CD4-positive, alpha-beta T cell treated with Interferon alpha-2 for 1 hour (primary cell): ENCODE measurements around the gene KDM4B.
A peak's percentile ranks its signal among the peaks of the same experiment; 100 is the strongest.

Experiments used
- DNase-seq, 2 donors: peaks; one replicate each; pipeline ENCODE4 v3.0.0-alpha.2; 2020 to 2022

The KDM4B gene

DNA sequence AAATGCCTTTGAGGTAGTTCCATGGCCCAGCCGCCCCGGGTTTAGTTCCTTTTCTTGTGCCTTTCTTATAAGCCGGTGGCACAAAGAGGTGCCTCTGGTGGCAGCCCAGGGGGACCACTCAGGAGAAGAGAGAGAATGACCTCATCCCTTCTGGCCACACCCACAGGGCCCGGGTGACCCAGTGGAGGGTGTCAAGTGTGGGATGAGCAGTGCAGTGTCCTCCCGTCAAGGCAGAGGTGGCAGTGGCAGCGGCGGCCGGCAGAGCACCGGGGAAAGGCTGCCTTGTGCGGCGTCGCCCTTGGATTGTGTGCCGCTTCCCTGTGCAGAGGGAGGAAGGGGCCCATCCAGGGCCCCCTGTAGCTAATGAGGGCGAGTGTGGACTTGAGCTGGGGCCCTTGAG, 47.9 kb downstream of the KDM4B start:
- DNase-seq, result no peak

DNA sequence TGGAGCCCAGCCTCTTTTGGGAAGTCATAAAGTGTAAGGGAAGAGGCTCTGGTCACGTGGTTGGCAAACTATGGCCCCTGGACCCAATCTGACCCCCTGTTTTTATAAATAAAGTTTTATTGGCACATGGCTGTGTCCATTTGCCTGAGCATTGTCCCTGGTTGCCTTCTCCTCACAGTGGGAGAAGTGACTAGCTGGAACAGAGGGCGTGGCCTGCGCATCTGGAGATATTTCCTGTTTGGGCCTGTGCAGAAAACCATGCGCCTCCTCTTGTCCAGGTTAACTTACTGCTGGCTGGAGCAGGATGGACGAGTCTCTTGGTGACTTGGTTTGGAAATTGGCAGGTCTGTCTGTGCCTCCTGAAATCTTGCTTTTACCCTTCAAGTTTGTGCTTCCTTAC, 48.3 kb downstream of the KDM4B start:
- DNase-seq, result no peak

DNA sequence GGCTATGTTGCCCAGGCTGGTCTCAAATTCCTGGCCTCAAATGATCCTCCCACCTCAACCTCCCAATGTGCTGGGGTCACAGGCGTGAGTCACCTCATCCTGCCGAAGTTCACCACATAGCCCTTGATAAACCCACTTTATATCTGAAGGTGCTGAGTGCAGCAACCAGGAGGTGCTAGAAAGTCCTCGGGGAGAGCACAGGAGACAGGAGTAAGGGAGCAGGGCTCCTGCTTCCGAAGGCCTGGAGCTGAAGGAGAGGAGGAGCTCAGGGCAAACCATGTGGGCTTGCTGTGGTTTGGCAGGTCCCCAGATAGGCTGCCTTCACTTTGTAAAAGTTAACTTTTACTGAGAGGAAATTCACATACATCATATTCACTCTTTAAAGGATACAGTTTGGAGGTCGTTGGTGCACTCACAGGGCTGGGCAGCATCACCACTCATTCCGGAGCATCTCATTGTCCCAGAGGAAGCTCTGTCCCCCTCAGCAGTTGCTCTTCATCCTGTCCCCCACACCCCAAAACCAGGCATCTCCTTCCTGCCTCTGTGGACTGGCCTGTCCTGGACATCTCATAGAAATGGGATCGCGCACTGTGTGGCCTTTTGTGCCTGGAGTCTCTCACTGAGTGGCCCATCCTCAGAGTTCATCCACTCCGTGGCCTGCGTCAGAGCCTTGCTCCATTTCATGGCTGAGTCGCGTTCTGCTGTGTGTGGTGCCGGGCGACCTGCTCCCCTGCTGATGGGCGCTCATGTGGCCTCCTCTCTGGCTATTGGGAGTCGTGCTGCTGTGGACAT, 49.5 kb downstream of the KDM4B start:
- no peak for DNase-seq

DNA sequence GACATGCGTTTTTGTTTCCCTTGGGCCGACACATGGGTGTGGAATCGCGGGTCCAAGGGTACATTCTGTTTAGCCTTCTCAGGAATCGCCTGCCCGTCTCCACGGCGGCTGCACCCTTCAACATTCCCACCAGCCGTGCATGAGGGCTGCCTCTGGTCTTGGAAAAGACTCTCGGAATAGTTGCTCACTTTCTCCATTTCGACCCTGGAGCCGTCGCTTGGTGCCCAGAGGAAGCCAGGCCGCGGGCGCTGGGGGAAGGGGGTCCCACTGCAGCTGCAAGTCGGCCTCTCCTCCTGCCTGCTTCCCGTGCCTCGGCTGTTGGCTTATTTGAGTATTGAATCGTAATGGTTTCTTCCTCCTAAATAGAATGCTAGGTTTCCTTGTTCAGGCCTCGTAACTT, 51.5 kb downstream of the KDM4B start:
- DNase-seq, result no peak

DNA sequence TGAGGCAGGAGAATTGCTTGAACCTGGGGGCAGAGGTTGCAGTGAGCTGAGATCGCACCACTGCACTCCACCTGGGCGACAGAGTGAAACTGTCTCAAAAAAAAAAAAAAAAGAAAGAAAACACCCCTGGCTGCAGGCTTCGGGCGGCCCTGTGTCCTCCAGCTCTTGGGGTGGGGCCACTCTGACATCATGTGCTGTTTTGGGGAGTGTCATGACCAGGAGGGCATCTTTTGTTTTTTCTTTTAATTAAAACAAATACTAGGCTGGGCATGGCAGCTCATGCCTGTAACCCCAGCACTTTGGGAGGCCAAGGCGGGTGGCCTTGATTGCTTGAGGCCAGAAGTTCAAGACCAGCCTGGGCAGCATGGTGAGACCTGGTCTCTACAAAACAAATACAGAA, 52.1 kb downstream of the KDM4B start:
- DNase-seq, result no peak

DNA sequence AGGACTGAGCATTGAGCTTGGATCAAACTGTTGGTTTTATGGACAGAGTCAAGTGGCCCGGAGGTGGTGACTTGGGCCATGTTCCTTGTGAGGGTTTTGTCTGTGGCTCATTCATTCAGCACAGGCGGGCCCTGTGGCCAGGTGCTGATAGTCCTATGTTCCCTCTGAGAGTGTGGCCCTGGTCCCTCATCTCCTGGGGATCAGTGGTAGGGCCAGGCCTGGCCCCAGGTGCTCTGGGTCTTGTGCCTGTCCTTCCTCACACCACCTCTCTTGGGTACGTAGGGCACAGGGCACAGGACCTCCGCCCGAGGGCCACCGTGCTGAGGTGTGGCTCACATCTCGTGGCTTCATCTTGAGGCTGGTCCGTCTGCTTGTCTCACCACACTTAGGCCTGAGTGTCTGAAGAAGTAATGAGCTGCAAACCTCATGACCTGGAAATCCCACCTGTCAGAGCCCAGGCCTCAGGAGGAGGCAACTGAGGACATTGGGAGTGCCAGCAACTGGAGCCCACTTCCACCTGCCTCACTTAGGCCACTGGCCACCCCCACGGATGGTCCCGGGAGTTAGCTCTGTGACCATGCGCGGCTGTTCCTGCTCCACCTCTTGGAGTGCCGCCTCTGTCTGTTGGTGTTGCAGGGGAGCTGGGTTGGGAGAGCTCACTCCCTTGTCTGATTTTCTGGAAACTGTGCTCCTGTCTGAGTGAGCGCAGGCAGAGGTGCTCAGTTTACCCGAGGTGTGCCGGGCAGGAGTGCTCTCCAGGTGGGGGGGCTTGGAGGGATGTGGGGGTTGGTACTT, 53.4 kb downstream of the KDM4B start:
- DNase-seq, result no peak

DNA sequence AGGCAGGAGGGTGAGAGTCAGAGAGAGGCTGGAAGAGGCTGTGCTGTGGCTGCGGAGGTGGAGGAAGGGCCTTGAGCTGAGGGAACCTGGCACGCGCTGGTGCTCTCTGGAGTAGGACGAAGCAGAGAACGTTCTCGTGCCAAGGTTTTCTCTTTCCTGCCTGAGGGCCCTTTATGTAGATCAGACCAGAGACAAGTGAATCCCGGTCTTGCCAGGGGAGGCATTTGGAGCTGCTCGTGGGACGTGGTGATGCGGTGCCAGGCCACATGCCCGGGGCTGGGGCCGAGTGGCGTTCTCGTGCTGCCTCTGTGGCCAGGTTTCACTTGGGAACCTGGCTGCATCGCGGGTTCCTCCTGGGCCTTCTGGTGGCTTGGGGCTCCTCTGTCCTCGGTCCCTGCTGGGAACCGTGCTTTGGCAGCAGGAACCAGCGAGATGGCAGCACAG, 54.2 kb downstream of the KDM4B start:
- no peak for DNase-seq

DNA sequence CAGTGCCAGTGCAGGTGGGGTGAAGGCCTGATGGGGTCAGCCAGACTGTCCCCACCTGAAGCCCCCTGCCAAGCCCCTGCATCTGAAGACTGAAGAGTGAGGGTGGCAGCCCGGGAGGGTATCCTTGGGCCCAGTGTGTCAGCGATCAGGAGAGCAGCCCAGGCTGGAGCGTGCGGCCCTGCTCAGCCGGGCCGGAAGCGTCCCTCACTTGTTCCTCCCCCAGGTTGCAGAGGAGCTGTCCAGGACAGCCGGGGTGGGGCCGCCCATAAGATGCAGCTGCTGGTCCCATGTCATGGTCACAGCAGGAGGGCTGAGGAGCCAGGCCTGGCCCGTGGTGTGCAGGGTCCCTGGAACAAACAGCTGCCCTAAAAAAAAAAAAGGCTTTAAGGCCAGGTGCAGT, 55.4 kb downstream of the KDM4B start:
- DNase-seq, result no peak

DNA sequence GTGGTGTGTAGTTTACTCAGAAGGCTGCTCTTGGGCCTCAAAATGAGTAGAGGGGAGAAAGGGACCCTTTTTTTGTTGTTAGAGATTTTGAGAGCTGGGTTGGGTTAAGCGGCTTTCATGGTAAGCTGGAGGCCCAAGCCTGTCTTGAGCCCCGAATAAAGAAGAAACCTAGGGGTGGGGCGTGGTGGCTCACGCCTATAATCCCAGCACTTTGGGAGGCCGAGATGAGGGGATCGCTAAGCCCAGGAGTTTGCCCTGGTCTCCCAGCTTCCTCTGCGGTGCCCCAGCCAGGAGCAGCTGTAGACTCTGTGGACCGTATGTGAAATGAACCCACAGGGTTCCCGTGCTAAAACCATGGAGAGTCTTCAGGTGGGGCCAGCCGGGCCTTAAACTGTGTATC, 56.1 kb downstream of the KDM4B start:
- DNase-seq, result no peak

DNA sequence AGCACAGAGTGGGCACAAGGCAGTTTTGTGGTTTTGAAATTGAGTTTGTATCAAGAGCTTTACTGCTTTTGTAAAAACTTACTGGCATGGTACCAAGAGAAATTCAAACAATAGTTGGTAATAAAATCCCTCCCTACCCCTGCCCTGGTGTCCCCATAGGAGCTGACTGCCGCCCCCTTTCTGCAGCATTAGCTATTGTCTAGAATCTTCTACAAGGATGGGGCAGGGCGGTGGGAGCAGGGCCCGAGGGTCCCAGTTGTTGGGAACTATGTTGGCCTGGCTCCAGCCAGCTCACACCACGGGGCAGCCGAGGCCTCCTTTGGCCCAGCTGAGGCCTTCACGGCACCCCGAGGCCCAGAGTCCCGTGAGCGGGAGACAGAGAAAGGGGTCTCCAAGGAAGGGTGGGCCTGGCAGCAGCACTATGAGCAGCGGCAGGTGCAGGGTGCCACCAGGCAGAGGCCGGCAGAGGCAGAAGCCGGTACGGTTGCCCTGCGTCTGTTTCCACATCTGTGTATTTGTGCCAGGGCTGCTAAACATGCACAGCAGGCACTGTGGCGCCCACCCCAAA, 57.9 kb downstream of the KDM4B start:
- no peak for DNase-seq

DNA sequence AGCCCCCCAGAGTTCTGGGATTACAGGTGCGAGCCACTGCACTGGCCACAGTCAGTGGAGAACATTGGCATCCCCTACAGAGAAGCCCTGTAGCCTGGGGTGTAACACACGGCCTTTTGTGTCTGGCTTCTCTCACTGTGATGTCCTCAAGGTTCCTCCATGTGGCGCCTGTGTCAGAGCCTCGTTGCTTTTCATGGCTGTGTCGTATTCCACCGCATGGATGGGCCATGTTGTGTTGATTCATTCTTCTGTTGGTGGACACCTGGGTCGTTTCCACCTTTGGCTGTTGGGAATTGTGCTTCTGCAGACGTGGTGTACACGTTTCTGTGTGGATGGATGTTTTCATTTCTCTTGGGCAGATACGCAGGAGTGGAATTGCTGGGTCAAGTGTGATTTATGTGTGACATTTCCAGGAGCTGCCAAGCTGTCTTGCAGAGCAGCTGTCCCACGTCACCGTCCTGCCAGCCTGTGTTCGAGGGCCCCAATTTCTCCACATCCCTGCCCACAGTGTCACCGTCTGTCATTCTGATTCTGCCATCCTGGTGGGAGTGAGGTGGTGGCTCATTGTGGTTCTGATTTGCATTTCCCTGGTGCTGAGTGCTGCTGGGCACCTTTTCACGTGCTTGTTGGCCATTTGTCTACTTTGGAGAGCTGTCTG, 59.4 kb downstream of the KDM4B start:
- DNase-seq, result no peak

DNA sequence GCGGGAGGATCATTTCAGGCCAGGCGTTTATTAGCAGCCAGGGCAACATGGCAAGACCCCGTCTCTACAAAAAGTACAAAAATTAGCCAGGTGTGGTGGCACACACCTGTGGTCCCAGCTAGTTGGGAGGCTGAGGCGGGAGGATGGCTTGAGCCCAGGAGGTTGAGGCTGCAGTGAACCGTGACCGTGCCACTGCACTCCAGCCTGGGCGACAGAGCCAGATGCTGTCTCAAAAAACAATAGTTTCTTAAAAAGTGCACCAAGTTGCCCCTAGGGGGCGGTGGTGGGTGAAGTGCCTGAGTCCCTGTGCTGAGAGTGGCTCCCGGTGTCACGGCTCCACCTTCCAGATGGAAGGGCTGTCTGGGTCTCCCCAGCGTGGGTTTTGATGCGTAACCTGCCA, 60.7 kb downstream of the KDM4B start:
- peak; percentile 48 to 67 for DNase-seq

DNA sequence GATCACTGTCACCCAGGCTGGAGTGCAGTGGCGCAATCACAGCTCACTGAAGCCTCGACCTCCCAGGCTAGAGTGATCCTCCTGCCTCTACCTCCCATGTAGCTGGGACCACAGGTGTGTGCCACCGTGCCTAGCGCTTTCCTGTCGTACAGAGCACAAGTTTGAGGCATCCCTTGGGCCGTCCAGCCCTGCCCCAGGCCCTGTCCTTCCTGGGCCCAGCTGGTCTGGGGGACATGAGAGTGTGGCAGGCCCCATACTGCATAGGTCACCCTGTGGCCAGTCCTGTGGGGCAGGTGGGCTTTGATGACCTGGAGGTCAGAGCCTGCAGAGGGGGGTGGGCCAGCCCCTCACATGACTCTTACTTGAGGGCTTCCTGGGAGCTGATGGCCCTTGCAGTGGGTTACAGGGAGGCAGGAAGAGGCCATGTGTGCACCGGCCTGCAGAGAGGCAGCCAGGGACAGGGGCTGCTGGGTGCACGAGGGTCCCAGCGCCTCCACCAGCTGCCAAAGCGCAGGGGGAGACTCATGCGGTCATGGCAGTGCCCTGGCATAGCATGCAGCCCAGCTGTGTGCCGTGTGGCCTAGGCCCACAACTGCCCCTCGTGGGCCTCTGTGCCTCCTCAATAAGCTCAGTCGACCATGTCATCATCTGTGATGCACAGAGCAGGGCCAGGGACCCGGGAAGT, 61.4 kb downstream of the KDM4B start:
- no peak for DNase-seq

DNA sequence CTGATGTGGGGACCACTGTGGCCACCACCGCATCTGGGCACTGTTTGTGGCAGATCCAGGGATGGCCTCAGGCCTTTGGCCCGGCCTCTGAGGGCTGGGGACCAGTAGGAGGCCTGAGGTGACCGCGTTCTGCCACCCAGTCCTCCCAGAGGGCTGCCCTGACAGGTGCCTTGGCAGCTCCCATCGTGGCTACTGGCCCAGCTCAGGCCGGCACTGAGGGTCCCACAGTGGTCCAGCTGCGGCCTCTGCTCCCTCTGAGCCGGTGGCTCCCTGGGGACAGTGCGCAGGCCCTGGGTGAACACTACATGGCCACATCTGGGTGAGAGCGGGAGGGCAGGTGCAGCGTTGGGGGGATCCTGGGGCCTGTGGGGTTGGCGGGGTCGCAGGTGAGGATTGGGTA, 61.9 kb downstream of the KDM4B start:
- no peak for DNase-seq

DNA sequence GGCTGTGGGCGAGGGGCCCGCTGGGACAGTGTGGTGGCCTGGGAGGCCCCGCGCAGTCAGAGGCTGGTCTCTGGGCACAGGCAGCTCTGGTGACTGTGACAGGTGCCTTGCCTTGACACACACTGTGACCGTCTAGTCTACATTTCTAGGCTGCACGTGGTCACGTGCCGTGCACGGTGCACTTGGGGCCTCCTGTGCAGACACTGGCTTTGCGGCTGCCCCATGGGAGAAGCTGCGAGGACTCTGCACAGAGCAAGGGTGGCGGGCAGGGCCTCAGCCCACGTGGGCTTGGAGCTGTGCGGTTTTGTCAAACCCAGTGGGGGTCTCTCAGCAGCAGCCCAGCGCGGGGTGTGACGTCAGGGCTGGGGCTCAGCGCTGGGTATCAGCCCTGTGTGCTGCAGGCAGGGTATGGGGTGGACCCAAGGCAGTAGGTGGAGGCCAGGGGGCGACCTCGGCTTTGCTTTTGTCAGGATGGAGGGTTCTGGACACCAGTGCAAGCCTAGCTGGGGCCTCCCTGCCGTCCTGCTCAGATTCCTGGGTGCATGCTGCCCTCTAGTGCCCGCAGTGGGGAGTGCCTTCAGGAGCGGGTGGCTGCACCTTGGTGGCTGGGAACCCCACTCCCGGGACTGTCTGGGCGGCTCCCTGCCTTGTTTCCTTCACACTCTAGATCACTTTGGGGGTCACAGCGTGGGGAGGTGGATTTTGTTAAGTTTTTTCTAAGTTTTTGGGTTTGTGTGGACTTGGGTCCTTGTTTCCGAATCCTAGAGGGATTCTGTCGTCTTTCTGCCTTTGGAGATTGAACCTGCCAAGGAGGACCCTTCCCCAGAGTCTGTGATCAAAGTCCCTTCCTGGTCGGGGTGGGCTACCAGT, 62.6 kb downstream of the KDM4B start:
- DNase-seq, result peak; percentile 76 to 81

DNA sequence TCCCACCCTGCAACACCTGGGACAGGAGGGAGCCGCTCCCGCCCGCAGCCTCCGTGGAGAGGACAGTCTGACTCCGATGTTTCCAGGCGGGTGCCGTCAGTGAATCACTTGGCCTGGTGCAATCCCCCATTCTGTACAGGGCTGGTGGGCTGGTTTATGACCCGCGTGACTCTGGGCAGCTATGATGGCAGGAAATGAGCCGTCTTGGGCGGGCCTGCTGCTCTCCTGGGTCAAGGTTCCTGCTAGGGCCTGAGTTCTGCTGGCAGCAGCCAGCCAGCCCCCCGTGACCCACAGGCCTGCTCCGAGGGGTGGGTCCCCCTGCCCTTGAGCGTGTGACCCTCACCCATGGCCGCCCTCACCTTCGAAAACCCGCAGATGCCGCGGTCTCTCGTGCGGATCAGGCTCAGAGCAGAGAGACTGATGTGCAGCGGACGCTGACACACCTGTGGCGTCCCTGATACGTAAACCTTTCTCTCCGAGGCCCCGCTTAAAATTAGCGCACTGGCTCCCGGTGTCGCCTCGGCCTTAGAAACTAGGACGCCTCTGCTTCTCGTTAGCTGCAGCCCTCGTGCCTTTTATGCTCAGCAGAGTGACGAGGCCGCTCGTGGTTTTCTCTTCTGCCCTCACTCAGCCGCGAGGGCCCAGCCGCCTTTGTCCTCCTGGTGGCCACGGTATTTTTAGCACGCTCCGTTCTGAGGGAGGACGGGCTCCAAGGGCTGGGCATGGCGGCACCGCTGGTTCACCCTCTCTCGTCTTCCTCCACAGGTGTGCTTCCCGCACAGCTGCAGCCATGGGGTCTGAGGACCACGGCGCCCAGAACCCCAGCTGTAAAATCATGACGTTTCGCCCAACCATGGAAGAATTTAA, 63.4 kb downstream of the KDM4B start:
- DNase-seq, result no peak

DNA sequence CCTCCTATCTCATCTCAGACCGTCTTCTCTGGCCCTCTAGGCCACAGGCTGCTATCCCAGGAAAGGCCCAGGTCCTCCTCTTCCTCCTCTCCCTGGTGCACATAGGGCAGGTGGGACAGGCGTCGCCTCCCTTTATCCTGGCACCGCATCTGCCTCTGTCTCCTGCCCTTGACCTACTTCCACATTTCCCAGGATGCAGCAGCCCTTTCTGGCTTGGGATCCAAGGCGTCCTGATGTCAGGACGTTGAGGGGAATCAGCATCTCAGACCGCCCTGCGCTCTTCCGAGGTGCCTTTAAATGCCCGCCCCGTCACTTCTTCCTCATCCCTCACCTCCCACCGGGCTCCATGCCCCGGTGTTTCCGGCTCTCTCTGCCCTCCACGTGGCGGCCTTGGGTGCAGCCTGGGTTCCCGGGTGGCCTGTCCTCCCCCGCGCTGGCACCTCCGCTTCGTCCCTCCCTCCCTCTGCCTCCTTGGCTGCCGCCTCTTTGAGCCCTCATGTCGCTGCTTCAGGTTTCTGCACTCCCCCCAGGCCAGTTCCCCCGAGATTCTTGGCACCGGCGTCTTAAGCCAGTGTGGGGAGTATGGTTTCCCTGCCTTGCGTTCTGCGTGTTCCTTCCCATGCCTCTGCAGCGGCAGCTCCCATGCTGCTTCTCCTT, 66.3 kb downstream of the KDM4B start:
- no peak for DNase-seq

DNA sequence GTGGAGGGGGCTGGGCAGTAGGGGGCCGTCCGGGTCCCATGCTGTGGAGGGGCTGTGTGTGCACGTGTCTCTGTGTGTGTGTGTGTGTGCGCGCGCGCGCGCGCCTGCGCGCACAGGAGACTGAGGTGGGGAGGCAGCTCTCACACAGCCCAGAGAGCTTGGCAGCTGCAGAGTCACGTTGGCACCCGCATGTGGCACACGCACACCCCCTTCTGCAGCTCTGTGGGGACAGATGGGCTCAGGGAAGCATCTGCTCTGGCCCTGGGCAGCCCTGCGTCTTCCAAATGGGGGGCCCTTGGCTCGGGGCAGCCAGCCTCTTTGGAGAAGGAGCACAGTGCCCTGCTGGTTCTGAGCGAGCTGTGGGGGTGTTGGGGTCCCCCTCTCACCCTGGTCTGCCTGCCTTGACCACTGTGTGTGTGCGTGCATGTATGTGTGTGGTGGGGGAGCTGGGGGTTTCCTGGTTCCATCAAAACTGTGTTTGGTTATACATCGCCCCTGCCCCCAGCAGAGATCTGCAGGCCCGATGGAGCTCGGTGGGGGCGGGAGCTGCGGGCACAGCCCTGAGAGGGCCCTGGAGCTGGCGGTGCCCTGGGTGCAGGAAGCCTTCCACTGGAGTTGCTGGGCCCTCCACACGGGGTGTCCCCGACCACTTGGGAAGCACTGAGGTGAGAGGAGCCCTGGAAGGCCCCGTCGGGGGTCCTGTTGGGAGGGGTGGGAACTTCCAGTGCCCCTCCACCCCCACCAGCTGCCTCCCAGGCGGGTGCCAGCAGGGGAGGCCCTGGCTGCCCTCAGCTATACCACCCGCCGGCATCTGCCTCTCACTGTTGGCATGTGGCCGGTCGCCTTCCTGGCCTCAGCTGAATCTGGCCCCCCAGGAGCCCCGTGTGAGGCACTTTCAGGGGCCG, 67.1 kb downstream of the KDM4B start:
- DNase-seq, result no peak
